GM13976 (cell line): ENCODE results near the gene HSD11B1.

ENCODE experiments used
- DNase-seq: peaks from one replicate; pipeline ENCODE4 v3.0.0; 2012; ENCODE audit warnings: low spot score
- in situ Hi-C: fragments of 300-500 bp; cut with MboI; formaldehyde crosslinking; loops from one replicate; pipeline ENCODE4 v1.12.0; 2022; ENCODE audit warnings: low sequenced_read_pairs, mixed read lengths, inconsistent platforms; ENCODE audit not compliant: unreplicated experiment
- TF ChIP-seq, protein P1 (sequence below): IDR thresholded peaks from 2 replicates; pipeline ENCODE4 v1.5.1; 2012; ENCODE audit warnings: borderline replicate concordance, mild to moderate bottlenecking; ENCODE audit not compliant: insufficient read depth; ENCODE audit errors: extremely low read depth, missing control alignments, control extremely low read depth

The HSD11B1 gene

DNA sequence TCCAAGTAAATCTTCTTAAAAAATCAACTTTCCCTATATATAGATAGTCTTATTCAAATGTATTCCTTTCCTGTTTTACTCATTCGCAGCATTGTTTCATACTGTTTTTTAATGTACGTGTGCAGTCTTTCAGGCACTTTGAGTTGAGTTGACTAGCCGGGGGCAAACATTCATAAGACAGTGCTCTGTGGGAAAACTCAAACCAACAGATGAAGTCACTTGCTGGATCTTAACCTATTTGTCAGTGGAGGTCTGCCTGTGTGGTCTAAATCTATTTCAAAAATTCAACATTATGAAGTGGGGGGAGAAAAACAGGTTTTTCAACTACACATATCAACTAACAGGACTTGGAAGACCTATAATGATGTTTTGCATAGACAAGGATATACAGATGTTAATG lies 6.2 kb downstream of the HSD11B1 start:
- in situ Hi-C loops, result no loop called here

DNA sequence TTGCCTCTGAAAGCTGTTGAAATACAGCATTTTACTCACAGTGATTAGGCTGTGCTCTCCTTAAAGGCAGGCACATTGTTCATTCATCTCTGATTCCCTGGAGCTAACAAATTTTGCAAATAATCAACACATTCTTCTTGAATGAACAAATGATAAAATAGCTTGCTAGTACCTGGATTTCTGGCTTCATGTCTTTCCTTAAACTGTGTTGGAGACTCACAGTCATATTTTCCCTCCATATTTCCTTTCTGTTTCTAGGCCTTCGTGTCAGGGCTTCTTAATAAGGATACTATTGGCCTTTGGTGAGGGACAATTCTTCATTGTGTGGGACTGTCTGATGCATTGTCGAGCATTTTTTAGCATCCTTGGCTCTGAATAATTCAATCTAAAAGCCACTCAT lies 9.7 kb downstream of the HSD11B1 start:
- DNase-seq, result no peak
- in situ Hi-C loops, result no loop called here
- TF ChIP-seq, protein P1, sequence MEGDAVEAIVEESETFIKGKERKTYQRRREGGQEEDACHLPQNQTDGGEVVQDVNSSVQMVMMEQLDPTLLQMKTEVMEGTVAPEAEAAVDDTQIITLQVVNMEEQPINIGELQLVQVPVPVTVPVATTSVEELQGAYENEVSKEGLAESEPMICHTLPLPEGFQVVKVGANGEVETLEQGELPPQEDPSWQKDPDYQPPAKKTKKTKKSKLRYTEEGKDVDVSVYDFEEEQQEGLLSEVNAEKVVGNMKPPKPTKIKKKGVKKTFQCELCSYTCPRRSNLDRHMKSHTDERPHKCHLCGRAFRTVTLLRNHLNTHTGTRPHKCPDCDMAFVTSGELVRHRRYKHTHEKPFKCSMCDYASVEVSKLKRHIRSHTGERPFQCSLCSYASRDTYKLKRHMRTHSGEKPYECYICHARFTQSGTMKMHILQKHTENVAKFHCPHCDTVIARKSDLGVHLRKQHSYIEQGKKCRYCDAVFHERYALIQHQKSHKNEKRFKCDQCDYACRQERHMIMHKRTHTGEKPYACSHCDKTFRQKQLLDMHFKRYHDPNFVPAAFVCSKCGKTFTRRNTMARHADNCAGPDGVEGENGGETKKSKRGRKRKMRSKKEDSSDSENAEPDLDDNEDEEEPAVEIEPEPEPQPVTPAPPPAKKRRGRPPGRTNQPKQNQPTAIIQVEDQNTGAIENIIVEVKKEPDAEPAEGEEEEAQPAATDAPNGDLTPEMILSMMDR, result no peak

More for the DNA sequence above, 6.2 kb downstream of the HSD11B1 start:
- TF ChIP-seq, protein P1, result no peak
- DNase-seq, result no peak

DNA sequence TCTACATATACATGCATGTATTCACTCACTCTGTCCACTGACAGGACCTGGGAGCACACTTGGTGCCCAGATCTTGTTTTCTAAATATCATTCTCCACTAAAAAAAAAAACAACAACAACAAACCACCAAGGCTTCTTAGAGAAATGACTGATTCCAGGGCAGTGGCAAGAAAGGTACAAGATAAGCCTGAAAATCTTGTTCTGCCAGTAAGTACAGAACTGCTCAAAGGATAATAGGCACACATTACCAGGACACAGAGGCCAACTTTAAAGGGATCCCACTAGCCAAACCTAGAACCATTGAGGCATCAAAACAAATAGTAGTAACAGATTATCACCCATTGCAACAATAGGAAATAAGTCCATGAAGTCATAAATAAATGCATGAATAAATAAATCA lies 10.7 kb downstream of the HSD11B1 start:
- TF ChIP-seq, protein P1, result no peak
- no peak for DNase-seq
- in situ Hi-C loops, result no loop called here

DNA sequence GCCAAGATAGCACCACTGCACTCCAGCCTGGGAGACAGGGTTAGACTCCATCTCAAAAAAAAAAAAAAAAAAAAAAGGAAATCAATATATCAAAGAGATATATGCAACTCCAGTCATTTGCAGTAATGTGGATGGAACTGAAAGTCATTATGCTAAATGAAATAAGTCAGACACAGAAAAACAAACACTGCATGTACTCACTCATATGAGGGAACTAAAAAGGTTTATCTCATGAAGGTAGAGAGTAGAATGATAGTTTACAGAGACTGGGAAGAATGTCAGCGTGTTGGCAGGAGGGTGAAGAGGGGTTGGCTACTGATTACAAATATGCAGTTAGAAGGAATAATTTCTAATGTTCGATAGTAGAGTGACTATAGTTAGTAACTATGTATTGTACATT lies 13.2 kb downstream of the HSD11B1 start:
- no peak for DNase-seq
- in situ Hi-C loops, result no loop called here

DNA sequence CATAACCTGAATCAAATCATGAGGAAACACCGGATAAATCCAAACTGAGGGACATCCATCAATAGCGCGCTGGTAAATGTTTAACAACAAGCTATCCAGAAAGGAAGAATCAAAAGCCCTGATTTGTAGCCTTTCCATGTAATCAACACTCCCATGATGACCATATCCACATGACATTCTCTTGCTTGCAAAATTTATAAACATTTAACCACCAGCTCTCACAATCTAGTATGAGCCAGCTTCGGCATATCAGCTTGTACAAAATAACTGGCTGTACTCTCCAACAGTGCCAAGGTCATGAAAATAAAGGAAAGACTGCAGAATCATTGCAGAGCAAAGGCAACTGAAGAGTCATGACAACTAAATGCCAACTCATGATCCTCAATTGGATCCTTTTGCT lies 15.7 kb downstream of the HSD11B1 start:
- DNase-seq, result no peak
- in situ Hi-C loops, result no loop called here

More for the DNA sequence above, 13.2 kb downstream of the HSD11B1 start:
- TF ChIP-seq, protein P1, result no peak

DNA sequence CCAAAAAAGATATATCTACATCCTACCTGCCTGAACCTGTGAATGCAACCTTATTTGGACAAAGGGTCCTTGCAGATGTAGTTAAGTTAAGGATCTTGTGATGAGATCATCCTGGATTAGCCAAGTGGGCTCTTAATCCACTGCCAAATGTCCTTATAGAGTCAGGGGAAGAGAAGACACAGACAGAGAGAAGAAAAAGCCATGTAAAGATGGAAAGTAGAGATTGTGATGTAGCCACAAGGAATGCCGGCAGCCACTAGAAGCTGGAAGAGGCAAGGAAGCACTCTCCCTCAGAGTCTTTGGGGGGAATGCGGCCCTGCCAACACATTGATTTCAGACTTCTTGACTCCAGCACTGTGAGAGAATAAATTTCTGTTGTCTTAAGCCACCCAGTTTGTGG lies 16.2 kb downstream of the HSD11B1 start:
- no peak for DNase-seq
- in situ Hi-C loops, result no loop called here

More for the DNA sequence above, 15.7 kb downstream of the HSD11B1 start:
- TF ChIP-seq, protein P1, result no peak

More for the DNA sequence above, 16.2 kb downstream of the HSD11B1 start:
- TF ChIP-seq, protein P1, result no peak
